Glomerular endothelial cell (primary cell): ENCODE measurements around the gene MTHFR. TPM values are rescaled to one million over a fixed set of nuclear protein-coding genes. Genes with fewer than 3 reads are reported as not detected.

Source experiments
- DNase-seq: peaks from one replicate; pipeline ENCODE4 v3.0.0-alpha.2; 2011; ENCODE audit warnings: low read depth, low spot score; ENCODE audit errors: extremely low read depth
- total RNA-seq: library from RNA; depleted of rRNA; stranded (reverse); fragments of >200 nt; gene quantifications from 2 replicates; pipeline ENCODE4 v1.2.3, GENCODE V29; 2015

MTHFR gene
- total RNA-seq, 1 donor from 2014 or later, result 27.4 TPM

DNA sequence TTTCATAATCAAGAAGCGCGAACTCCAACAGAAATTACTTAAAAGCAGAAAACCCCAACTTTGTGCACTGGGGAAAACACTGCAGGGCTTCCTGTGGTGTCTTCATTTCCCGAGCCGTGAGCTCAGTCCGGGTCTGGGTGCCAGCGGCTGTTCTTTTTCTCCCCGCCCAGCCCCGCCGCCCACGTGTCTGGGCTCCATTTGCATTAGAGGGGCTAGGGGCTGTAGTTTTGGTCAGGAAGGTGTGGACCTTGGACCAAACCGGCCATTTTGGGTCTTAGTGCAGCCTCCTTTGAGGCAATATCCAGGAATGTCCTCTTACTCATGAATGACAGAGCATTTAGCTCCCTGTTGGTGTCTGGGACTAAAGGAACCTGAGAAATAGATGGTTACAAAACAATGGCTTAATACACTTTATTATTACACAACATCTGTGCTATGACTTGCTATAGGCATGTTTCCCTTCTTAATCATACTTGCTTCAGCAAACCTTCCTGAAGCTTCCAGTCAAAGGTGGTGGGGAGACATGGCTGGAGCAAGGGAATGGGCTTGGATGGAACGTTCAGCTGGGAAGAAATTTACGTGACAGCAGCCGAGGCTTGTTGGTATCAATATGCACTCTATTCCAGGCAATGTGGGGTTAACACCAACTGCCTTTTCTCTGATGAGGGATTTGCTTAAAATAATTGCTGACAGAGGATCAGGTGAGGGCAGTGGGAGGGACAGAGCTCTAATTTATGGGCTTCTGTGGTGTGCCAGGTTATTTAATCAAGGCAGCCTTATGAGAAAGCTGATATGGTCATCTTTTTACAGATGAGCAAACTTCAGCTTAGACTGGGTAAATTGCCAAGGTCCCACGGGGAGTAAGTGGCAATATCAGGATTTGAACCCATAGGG lies 68.8 kb downstream of the MTHFR start:
- no peak for DNase-seq

DNA sequence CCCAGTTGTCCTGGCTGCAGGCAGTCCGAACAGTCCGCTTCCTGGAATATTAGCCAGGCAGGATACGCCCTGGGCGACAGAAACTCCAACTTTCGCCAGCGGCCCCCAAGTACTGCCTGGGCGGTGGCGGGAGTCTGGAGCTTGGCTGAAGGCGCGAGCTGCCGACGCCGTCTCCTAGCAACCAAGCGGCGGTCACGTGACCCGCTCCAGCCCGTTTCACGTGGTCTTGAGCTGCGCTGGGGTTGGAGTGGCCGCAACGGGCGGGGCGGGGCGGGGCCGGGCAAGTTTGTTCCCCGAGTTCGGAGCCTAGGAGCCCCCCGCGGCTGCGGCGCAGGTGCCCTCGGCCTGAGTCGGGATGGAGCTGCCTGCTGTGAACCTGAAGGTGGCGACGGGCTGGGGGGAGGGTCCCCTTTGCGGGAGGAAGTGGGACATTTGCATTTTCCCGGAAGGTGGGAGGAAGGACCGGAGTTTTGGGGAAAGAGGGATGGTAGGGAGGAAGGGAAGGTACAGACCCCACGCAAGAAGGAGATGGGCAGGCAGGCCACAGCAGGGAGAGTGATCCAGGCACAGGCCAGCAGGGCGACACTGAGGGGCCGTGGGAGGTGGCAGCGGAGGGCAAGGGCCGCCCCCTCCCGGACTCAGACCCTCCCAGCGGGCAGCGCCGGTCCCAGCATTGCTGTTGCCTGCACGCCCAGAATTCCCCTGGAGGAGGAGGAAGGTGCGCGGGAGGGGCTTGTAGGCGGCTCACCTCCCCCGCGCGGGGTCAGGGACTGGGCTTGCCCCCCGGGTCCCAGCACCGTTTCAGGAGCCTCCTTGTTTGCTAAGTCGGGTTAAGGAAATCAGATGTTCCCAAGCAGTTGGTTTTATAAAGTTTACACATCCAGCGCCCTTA lies 69.7 kb downstream of the MTHFR start, which contains the start of gene AGTRAP:
Gene AGTRAP, plus strand, starts transcription at position 283 of the 892 bp plus-strand sequence. Its CDS starts 73 bp downstream, at position 356.
- DNase-seq, result peak; percentile 56

Other genes with a start within 250 kb of the MTHFR start
- gene FBXO2, start 151.5 kb downstream of the MTHFR start, total RNA-seq, result 0.12 and 0.92 TPM in 2 replicates
- gene FBXO44, start 151.1 kb downstream of the MTHFR start, total RNA-seq, result 12.4 and 15.2 TPM in 2 replicates
- gene FBXO6, start 141.8 kb downstream of the MTHFR start, total RNA-seq, result 9.0 and 12.4 TPM in 2 replicates
- gene MAD2L2, start 124.8 kb downstream of the MTHFR start, total RNA-seq, result 30.0 and 35.1 TPM in 2 replicates
- gene DRAXIN, start 114.3 kb downstream of the MTHFR start, total RNA-seq, result 0.29 and 0.68 TPM in 2 replicates
- 54.1 and 68.0 TPM in 2 replicates for gene AGTRAP, start 69.8 kb downstream of the MTHFR start, total RNA-seq
- not detected in 2 replicates for gene C1orf167, start 43.8 kb downstream of the MTHFR start, total RNA-seq
- 11.3 and 14.1 TPM in 2 replicates for gene CLCN6, start 227 bp upstream of the MTHFR start, total RNA-seq
- gene NPPA, start 41.8 kb upstream of the MTHFR start, total RNA-seq, result not detected in 2 replicates
- 0.34 and 1.5 TPM in 2 replicates for gene NPPB, start 53.0 kb upstream of the MTHFR start, total RNA-seq
- gene KIAA2013, start 120.5 kb upstream of the MTHFR start, total RNA-seq, result 117 and 120 TPM in 2 replicates
- 626 and 680 TPM in 2 replicates for gene PLOD1, start 128.8 kb upstream of the MTHFR start, total RNA-seq
- 61.1 and 63.8 TPM in 2 replicates for gene MFN2, start 174.5 kb upstream of the MTHFR start, total RNA-seq
- 38.2 and 47.6 TPM in 2 replicates for gene MIIP, start 213.5 kb upstream of the MTHFR start, total RNA-seq